Spleen (tissue), 7 donors: ENCODE measurements around the gene EXTL1.

Source experiments
- CTCF ChIP-seq, 11 experiments: fragments of 200-600 bp in 7 of 11; fragments of 450-650 bp in 4 of 11; sonication (generic) in 4 of 11; IDR thresholded peaks in 8 of 11; conservative IDR thresholded peaks in 3 of 11; 1 replicate in 7 of 11; 2 replicates in 4 of 11; pipeline versions ENCODE4 v1.4.0 to v1.8.0; 2016 to 2021; ENCODE audit warnings: antibody characterized with exemption in 11 of 11, inconsistent platforms in 4 of 11, mild to moderate bottlenecking in 1 of 11
- POLR2A ChIP-seq, 3 donors: fragments of 450-650 bp; IDR thresholded peaks; one replicate each; pipeline ENCODE4 v1.5.1; 2017; ENCODE audit warnings: antibody characterized with exemption in 3 of 3, mild to moderate bottlenecking in 1 of 3
- donor health status: DM: no; HTN: no; CAD: no; lungs with moderate emphysema.
- donor health status: DM: no; HTN: no; CAD: no.
- donor health status: DM: no; HTN: no; CAD: no.

GRCh38 chr1:26077524-26077923 is 55.9 kb downstream of the EXTL1 start:
- TF ChIP-seq POLR2A (IDR thresholded peaks at IDR 0.05) (no peak), CTCF (IDR thresholded peaks at IDR 0.05 in 8 of 11, conservative IDR thresholded peaks at IDR 0.05 in 3 of 11) (no peak)
